Measurements from ENCODE around the gene CLEC20A.

Gene CLEC20A

GRCh38 chr1:178500091-178500770 is 3.5 kb upstream of the CLEC20A start:
- no peak for DNase-seq (ENCODE audit: low spot score)

GRCh38 chr1:178498896-178499675 is 2.3 kb upstream of the CLEC20A start:
- no peak for DNase-seq (ENCODE audit: low spot score)

- DNase-seq (ENCODE audit: low spot score), result no peak
Measured at GRCh38 chr1:178497903-178498478, 1.2 kb upstream of the CLEC20A start.

GRCh38 chr1:178495741-178496409 is 889 bp downstream of the CLEC20A start:
- DNase-seq (ENCODE audit: low spot score), result no peak

GRCh38 chr1:178495158-178495557 is 1.6 kb downstream of the CLEC20A start:
- DNase-seq (ENCODE audit: low spot score), result no peak

- DNase-seq (ENCODE audit: low spot score), result no peak
Measured at GRCh38 chr1:178494569-178494971, 2.2 kb downstream of the CLEC20A start.

GRCh38 chr1:178493301-178493741 is 3.4 kb downstream of the CLEC20A start:
- no peak for DNase-seq (ENCODE audit: low spot score)

GRCh38 chr1:178492341-178492740 is 4.4 kb downstream of the CLEC20A start:
- DNase-seq (ENCODE audit: low spot score), result no peak

GRCh38 chr1:178491721-178492120 is 5.0 kb downstream of the CLEC20A start:
- DNase-seq (ENCODE audit: low spot score), result no peak

- DNase-seq (ENCODE audit: low spot score), result no peak
Measured at GRCh38 chr1:178490967-178491366, 5.8 kb downstream of the CLEC20A start.

- no peak for DNase-seq (ENCODE audit: low spot score)
Measured at GRCh38 chr1:178490136-178490535, 6.6 kb downstream of the CLEC20A start.

GRCh38 chr1:178489399-178489798 is 7.4 kb downstream of the CLEC20A start:
- DNase-seq (ENCODE audit: low spot score), result no peak

- DNase-seq (ENCODE audit: low spot score), result no peak
Measured at GRCh38 chr1:178488393-178488792, 8.4 kb downstream of the CLEC20A start.

GRCh38 chr1:178487070-178487615 is 9.6 kb downstream of the CLEC20A start:
- DNase-seq (ENCODE audit: low spot score), result no peak

GRCh38 chr1:178486100-178487069 is 10.4 kb downstream of the CLEC20A start:
- DNase-seq (ENCODE audit: low spot score), result no peak

GRCh38 chr1:178485541-178485981 is 11.2 kb downstream of the CLEC20A start:
- no peak for DNase-seq (ENCODE audit: low spot score)

GRCh38 chr1:178484698-178485225 is 12.0 kb downstream of the CLEC20A start:
- no peak for DNase-seq (ENCODE audit: low spot score)

- DNase-seq (ENCODE audit: low spot score), result no peak
Measured at GRCh38 chr1:178483251-178483957, 13.4 kb downstream of the CLEC20A start.

- no peak for DNase-seq (ENCODE audit: low spot score)
Measured at GRCh38 chr1:178477841-178478240, 18.9 kb downstream of the CLEC20A start.

- no peak for DNase-seq (ENCODE audit: low spot score)
Measured at GRCh38 chr1:178477373-178477772, 19.4 kb downstream of the CLEC20A start.

All from iPS-NIHi11 (cell line).